ENCODE measurements around the gene RAB9B.

The RAB9B gene

GRCh38 chrX:103831342-103831802 lies 685 bp downstream of the RAB9B start:
- peaks cover 4% of the 10 kb centered on the region for H3K4me1 ChIP-seq (ENCODE audit: low read depth, poor library complexity, severe bottlenecking)
- no peaks in the 10 kb centered on the region for H3K79me2 ChIP-seq (ENCODE audit: insufficient read depth, low read depth)
- no peaks in the 10 kb centered on the region for H3K27me3 ChIP-seq (ENCODE audit: insufficient read depth, low read depth)
- H3K27ac ChIP-seq: no peak overlapping the region
- no peaks in the 10 kb centered on the region for H4K20me1 ChIP-seq (ENCODE audit: insufficient read depth)
- no peak overlapping the region for H3K4me3 ChIP-seq (IDR thresholded peaks at IDR 0.05; ENCODE audit: insufficient read depth, low read depth, low read length)
- peak overlapping the region; percentile 76 for H3K4me2 ChIP-seq
- H3K9ac ChIP-seq: no peak overlapping the region
- no peaks in the 10 kb centered on the region for H3K36me3 ChIP-seq (ENCODE audit: insufficient read depth)
- peak overlapping the region; percentile 95 for H2AFZ ChIP-seq (ENCODE audit: low read depth)
- TF ChIP-seq CTCF (conservative IDR thresholded peaks at IDR 0.05; ENCODE audit: low read depth, low read length): no peak

GRCh38 chrX:103830848-103831247 lies 1.2 kb downstream of the RAB9B start:
- H3K4me2 ChIP-seq: no peak overlapping the region
- no peak for TF ChIP-seq CTCF (conservative IDR thresholded peaks at IDR 0.05; ENCODE audit: low read depth, low read length)
- no peaks in the 10 kb centered on the region for H3K27me3 ChIP-seq (ENCODE audit: insufficient read depth, low read depth)
- no peak overlapping the region for H2AFZ ChIP-seq (ENCODE audit: low read depth)
- H4K20me1 ChIP-seq (ENCODE audit: insufficient read depth): no peaks in the 10 kb centered on the region
- no peaks in the 10 kb centered on the region for H3K36me3 ChIP-seq (ENCODE audit: insufficient read depth)
- no peak overlapping the region for H3K27ac ChIP-seq
- no peak overlapping the region for H3K9ac ChIP-seq
- H3K4me3 ChIP-seq (IDR thresholded peaks at IDR 0.05; ENCODE audit: insufficient read depth, low read depth, low read length): no peak overlapping the region
- peaks cover 4% of the 10 kb centered on the region for H3K4me1 ChIP-seq (ENCODE audit: low read depth, poor library complexity, severe bottlenecking)
- no peaks in the 10 kb centered on the region for H3K79me2 ChIP-seq (ENCODE audit: insufficient read depth, low read depth)

- Histone ChIP-seq H2AFZ (ENCODE audit: low read depth) (no peak overlapping the region), H3K9ac (no peak overlapping the region), H3K4me3 (IDR thresholded peaks at IDR 0.05; ENCODE audit: insufficient read depth, low read depth, low read length) (no peak overlapping the region), H4K20me1 (ENCODE audit: insufficient read depth) (no peaks in the 10 kb centered on the region), H3K36me3 (ENCODE audit: insufficient read depth) (no peaks in the 10 kb centered on the region), H3K27ac (no peak overlapping the region), H3K4me1 (ENCODE audit: low read depth, poor library complexity, severe bottlenecking) (peaks cover 4% of the 10 kb centered on the region), H3K4me2 (no peak overlapping the region), H3K79me2 (ENCODE audit: insufficient read depth, low read depth) (no peaks in the 10 kb centered on the region), H3K27me3 (ENCODE audit: insufficient read depth, low read depth) (no peaks in the 10 kb centered on the region)
- TF ChIP-seq CTCF (conservative IDR thresholded peaks at IDR 0.05; ENCODE audit: low read depth, low read length): no peak
Observed at GRCh38 chrX:103828529-103828928, 3.5 kb downstream of the RAB9B start.

GRCh38 chrX:103825881-103826280 lies 6.2 kb downstream of the RAB9B start:
- Histone ChIP-seq H3K4me1 (ENCODE audit: low read depth, poor library complexity, severe bottlenecking) (no peaks in the 10 kb centered on the region), H3K27me3 (ENCODE audit: insufficient read depth, low read depth) (no peaks in the 10 kb centered on the region), H3K79me2 (ENCODE audit: insufficient read depth, low read depth) (no peaks in the 10 kb centered on the region), H2AFZ (ENCODE audit: low read depth) (no peak overlapping the region), H3K27ac (no peak overlapping the region), H3K4me2 (no peak overlapping the region), H3K36me3 (ENCODE audit: insufficient read depth) (no peaks in the 10 kb centered on the region), H3K9ac (no peak overlapping the region), H3K4me3 (IDR thresholded peaks at IDR 0.05; ENCODE audit: insufficient read depth, low read depth, low read length) (no peak overlapping the region), H4K20me1 (ENCODE audit: insufficient read depth) (no peaks in the 10 kb centered on the region)
- no peak for TF ChIP-seq CTCF (conservative IDR thresholded peaks at IDR 0.05; ENCODE audit: low read depth, low read length)
